ENCODE measurements around the gene CABP4.
A peak's percentile ranks its signal among the peaks of the same experiment; 100 is the strongest.
"Not testable (repeated sequence)": the region's sequence is repeated elsewhere in the genome, so short reads cannot be mapped to it uniquely, and the experiment has no call there.

The CABP4 gene

GRCh38 chr11:67456068-67456705 lies 1.0 kb downstream of the CABP4 start:
- no peak for DNase-seq

GRCh38 chr11:67457453-67457852 lies 2.3 kb downstream of the CABP4 start:
- no peak for DNase-seq

GRCh38 chr11:67458266-67458665 lies 3.1 kb downstream of the CABP4 start:
- DNase-seq: no peak

GRCh38 chr11:67463186-67463585 lies 8.0 kb downstream of the CABP4 start:
- no peak for DNase-seq

- DNase-seq: no peak
Measured at GRCh38 chr11:67463680-67464410, 8.7 kb downstream of the CABP4 start.

- peak; percentile 82 to 86 for DNase-seq
Measured at GRCh38 chr11:67464411-67465188, 9.4 kb downstream of the CABP4 start.

GRCh38 chr11:67465189-67465510 lies 10.0 kb downstream of the CABP4 start:
- DNase-seq: no peak

GRCh38 chr11:67465530-67465929 lies 10.4 kb downstream of the CABP4 start:
- not testable (repeated sequence) for DNase-seq

GRCh38 chr11:67466367-67466766 lies 11.2 kb downstream of the CABP4 start:
- no peak for DNase-seq

- DNase-seq: no peak
Measured at GRCh38 chr11:67466962-67467771, 12.0 kb downstream of the CABP4 start.

GRCh38 chr11:67468056-67468455 lies 12.9 kb downstream of the CABP4 start:
- DNase-seq: no peak

GRCh38 chr11:67468456-67468758 lies 13.3 kb downstream of the CABP4 start:
- DNase-seq: no peak

- DNase-seq: peak; percentile 79 to 85
Measured at GRCh38 chr11:67468759-67469507, 13.8 kb downstream of the CABP4 start, which contains the start of gene TMEM134. TMEM134 (minus strand) TSS chr11:67469251; CDS start chr11:67469192, 59 bp downstream.

GRCh38 chr11:67469508-67469811 lies 14.3 kb downstream of the CABP4 start:
- DNase-seq: no peak

GRCh38 chr11:67470337-67471002 lies 15.3 kb downstream of the CABP4 start:
- no peak for DNase-seq

- DNase-seq: no peak
Measured at GRCh38 chr11:67472882-67473281, 17.7 kb downstream of the CABP4 start.

GRCh38 chr11:67476692-67477091 lies 21.5 kb downstream of the CABP4 start:
- DNase-seq: not testable (repeated sequence)

GRCh38 chr11:67477344-67478050 lies 22.3 kb downstream of the CABP4 start:
- DNase-seq: not testable (repeated sequence)

- DNase-seq: peak; percentile 70 to 78
Measured at GRCh38 chr11:67482275-67482826, 27.2 kb downstream of the CABP4 start.

GRCh38 chr11:67482827-67483798 lies 28.0 kb downstream of the CABP4 start, which contains the start of gene AIP:
AIP (plus strand) TSS chr11:67483026; CDS start chr11:67483159, 133 bp downstream.
- DNase-seq: peak; percentile 98
